ENCODE measurements around the gene ZNF784. TPM values are rescaled to one million over a fixed set of nuclear protein-coding genes. Genes with fewer than 3 reads are reported as not detected.

The ZNF784 gene
- total and polyA plus RNA-seq, 2 of the 4 experiments (the other 2 are of a cell fraction), result 2.5 to 3.7 TPM

- Histone ChIP-seq H4K8ac (ENCODE audit: low read depth in 2 of 2, low read length in 2 of 2) (peak overlapping the region; percentile 87 to 100; a peak in 3 of 4 replicates), H3K36me3 (ENCODE audit: control insufficient read depth, insufficient read depth, low read length) (peaks cover 17% of the 10 kb centered on the region), H3K79me1 (ENCODE audit: low read depth in 1 of 2, low read length in 2 of 2) (peaks cover 22 to 56% of the 10 kb centered on the region in 2 experiments), H3K27me3 (ENCODE audit: control insufficient read depth, insufficient read depth, low read length) (no peaks in the 10 kb centered on the region), H3K4me1 (ENCODE audit: control insufficient read depth, insufficient read depth, low read length) (peaks cover 14% of the 10 kb centered on the region), H3K9ac (ENCODE audit: low read depth, low read length) (peak overlapping the region; percentile 44), H3K9me3 (ENCODE audit: control insufficient read depth, insufficient read depth, low read length) (no peaks in the 10 kb centered on the region), H3K56ac (ENCODE audit: extremely low read depth, insufficient read depth, low read length) (no peak overlapping the region; the same call in 1 of the 2 replicates), H3K14ac (replicated peaks; ENCODE audit: low read depth, low read length) (no peak overlapping the region), H2AK5ac (ENCODE audit: low read depth, low read length) (peak overlapping the region; percentile 43), H3K4ac (ENCODE audit: low read depth, low read length) (peak overlapping the region; percentile 84), H2AK9ac (replicated peaks; ENCODE audit: low read depth, low read length, poor library complexity) (peak overlapping the region; percentile 97), H2BK15ac (ENCODE audit: low read depth, low read length) (no peak overlapping the region), H2BK120ac (ENCODE audit: low read depth, low read length) (no peak overlapping the region), H3K4me3 (ENCODE audit: insufficient read depth, low read depth, low read length) (peak overlapping the region; percentile 86), H2AFZ (replicated peaks; ENCODE audit: low read length, poor library complexity) (peak overlapping the region; percentile 95), H4K91ac (ENCODE audit: insufficient read depth, low read depth, low read length) (peak overlapping the region; percentile 78; the same call in 1 of the 2 replicates), H3K4me2 (ENCODE audit: low read depth, low read length) (peak overlapping the region; percentile 71), H4K20me1 (ENCODE audit: insufficient read depth, low read length) (no peaks in the 10 kb centered on the region), H3K27ac (ENCODE audit: insufficient read depth, low read length) (peak overlapping the region; percentile 21), H2BK5ac (ENCODE audit: low read depth, low read length, poor library complexity, severe bottlenecking) (no peak overlapping the region), H3K23ac (ENCODE audit: low read depth, low read length) (no peak overlapping the region; the same call in 1 of the 2 replicates), H3K9me1 (ENCODE audit: insufficient read depth, low read length) (no peaks in the 10 kb centered on the region), H3K18ac (ENCODE audit: low read depth, low read length) (no peak overlapping the region), H2BK20ac (ENCODE audit: low read depth, low read length) (no peak overlapping the region), H4K5ac (ENCODE audit: low read depth, low read length) (peak overlapping the region; percentile 31)
- ChIA-PET POLR2A (ENCODE audit: unreplicated experiment) (no interaction called here), CTCF (interaction anchor here (1.1 kb wide), 1 partner anchor 14 kb away, joined by 6 read pairs; no protein-coding TSS in a partner anchor)
- ATAC-seq (ENCODE audit: low read depth) (no peak), DNase-seq (no peak)
- dilution Hi-C loops (cut with HindIII; ENCODE audit: low sequenced_read_pairs, unreplicated experiment), result no loop called here
- WGBS, 2 experiments (ENCODE audit: extremely low coverage in 2 of 2, insufficient read length in 1 of 2), result 100% methylated on average over 2 of the region's 14 CpGs; no CpG with 5 or more reads in 1 of the 2 experiments
- in situ Hi-C loops (cut with MboI; ENCODE audit: low sequenced_read_pairs), result loop anchor here (25.0 kb wide), 2 partner anchors 360 to 535 kb away; partner anchors contain the start of genes BRSK1, HSPBP1 and PPP1R12C
- BruUV-seq (replicated peaks), result no TSS peak
- intact Hi-C loops (cut with micrococcal nuclease), result no loop called here
- TF ChIP-seq NFE2L2 (IDR thresholded peaks at IDR 0.05; ENCODE audit: low read depth, low read length) (no peak), CEBPB (IDR thresholded peaks at IDR 0.05; ENCODE audit: low read depth, low read length) (no peak), RAD21 (IDR thresholded peaks at IDR 0.05; ENCODE audit: low read length) (no peak), BHLHE40 (IDR thresholded peaks at IDR 0.05; ENCODE audit: low read depth, low read length) (no peak), FOS (IDR thresholded peaks at IDR 0.05; ENCODE audit: low read depth, low read length) (no peak), ELK1 (IDR thresholded peaks at IDR 0.05; ENCODE audit: borderline replicate concordance, low read depth, low read length) (no peak), SMC3 (IDR thresholded peaks at IDR 0.05; ENCODE audit: low read depth, low read length) (no peak), MXI1 (IDR thresholded peaks at IDR 0.05; ENCODE audit: borderline replicate concordance, low read depth, low read length) (no peak), MAZ (IDR thresholded peaks at IDR 0.05; ENCODE audit: borderline replicate concordance, low read depth, low read length) (no peak), RFX5 (IDR thresholded peaks at IDR 0.05; ENCODE audit: low read depth, low read length) (no peak), MAFK (IDR thresholded peaks at IDR 0.05; ENCODE audit: low read depth, low read length) (no peak)
- TF ChIP-seq, protein P1, sequence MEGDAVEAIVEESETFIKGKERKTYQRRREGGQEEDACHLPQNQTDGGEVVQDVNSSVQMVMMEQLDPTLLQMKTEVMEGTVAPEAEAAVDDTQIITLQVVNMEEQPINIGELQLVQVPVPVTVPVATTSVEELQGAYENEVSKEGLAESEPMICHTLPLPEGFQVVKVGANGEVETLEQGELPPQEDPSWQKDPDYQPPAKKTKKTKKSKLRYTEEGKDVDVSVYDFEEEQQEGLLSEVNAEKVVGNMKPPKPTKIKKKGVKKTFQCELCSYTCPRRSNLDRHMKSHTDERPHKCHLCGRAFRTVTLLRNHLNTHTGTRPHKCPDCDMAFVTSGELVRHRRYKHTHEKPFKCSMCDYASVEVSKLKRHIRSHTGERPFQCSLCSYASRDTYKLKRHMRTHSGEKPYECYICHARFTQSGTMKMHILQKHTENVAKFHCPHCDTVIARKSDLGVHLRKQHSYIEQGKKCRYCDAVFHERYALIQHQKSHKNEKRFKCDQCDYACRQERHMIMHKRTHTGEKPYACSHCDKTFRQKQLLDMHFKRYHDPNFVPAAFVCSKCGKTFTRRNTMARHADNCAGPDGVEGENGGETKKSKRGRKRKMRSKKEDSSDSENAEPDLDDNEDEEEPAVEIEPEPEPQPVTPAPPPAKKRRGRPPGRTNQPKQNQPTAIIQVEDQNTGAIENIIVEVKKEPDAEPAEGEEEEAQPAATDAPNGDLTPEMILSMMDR (conservative IDR thresholded peaks at IDR 0.05; ENCODE audit: low read depth, low read length), result no peak
- TF ChIP-seq, protein P2, sequence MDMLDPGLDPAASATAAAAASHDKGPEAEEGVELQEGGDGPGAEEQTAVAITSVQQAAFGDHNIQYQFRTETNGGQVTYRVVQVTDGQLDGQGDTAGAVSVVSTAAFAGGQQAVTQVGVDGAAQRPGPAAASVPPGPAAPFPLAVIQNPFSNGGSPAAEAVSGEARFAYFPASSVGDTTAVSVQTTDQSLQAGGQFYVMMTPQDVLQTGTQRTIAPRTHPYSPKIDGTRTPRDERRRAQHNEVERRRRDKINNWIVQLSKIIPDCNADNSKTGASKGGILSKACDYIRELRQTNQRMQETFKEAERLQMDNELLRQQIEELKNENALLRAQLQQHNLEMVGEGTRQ (IDR thresholded peaks at IDR 0.05; ENCODE audit: low read depth, low read length), result no peak
These were observed 22.7 kb upstream of the ZNF784 start for GRCh38 chr19:55646889-55647731.

All from IMR-90 (cell line).